SJSA1 (cell line): Measurements from ENCODE around the gene PLPPR5. TPM values are rescaled to one million over a fixed set of nuclear protein-coding genes. Genes with fewer than 3 reads are reported as not detected.
"Not testable (repeated sequence)": the region's sequence is repeated elsewhere in the genome, so short reads cannot be mapped to it uniquely, and the experiment has no call there.

Experiments
- DNase-seq, 2 experiments: peaks; one replicate each; pipeline ENCODE4 v3.0.0-alpha.2; 2015 to 2020; ENCODE audit warnings: low spot score in 2 of 2, low read depth in 1 of 2
- H3K27ac ChIP-seq: fragments of 250-450 bp; sonication (Bioruptor Pico); 2 replicates; pipeline ENCODE4 v1.5.1; 2020; ENCODE audit warnings: mild to moderate bottlenecking, moderate library complexity
- H3K27me3 ChIP-seq: fragments of 250-450 bp; sonication (Bioruptor Pico); replicated peaks from 2 replicates; pipeline ENCODE4 v1.5.1; 2020; ENCODE audit warnings: mild to moderate bottlenecking, moderate library complexity
- H3K36me3 ChIP-seq: fragments of 250-450 bp; sonication (Bioruptor Pico); 2 replicates; pipeline ENCODE4 v1.5.1; 2020; ENCODE audit warnings: mild to moderate bottlenecking
- H3K4me1 ChIP-seq: fragments of 250-450 bp; sonication (Bioruptor Pico); replicated peaks from 2 replicates; pipeline ENCODE4 v1.6.1; 2021; ENCODE audit warnings: mild to moderate bottlenecking
- H3K4me3 ChIP-seq: fragments of 250-450 bp; sonication (Bioruptor Pico); 2 replicates; pipeline ENCODE4 v1.5.1; 2020; ENCODE audit warnings: mild to moderate bottlenecking
- H3K9me3 ChIP-seq: fragments of 250-450 bp; sonication (Bioruptor Pico); replicated peaks from 2 replicates; pipeline ENCODE4 v1.5.1; 2020; ENCODE audit warnings: mild to moderate bottlenecking
- total RNA-seq: library from RNA; depleted of rRNA; stranded (reverse); fragments of >200 nt; shearing (Covaris generic); gene quantifications from 2 replicates; pipeline ENCODE4 v1.2.3, GENCODE V29; 2014

Gene PLPPR5
- total RNA-seq, 1 experiment from 2014 or later: not detected

DNA sequence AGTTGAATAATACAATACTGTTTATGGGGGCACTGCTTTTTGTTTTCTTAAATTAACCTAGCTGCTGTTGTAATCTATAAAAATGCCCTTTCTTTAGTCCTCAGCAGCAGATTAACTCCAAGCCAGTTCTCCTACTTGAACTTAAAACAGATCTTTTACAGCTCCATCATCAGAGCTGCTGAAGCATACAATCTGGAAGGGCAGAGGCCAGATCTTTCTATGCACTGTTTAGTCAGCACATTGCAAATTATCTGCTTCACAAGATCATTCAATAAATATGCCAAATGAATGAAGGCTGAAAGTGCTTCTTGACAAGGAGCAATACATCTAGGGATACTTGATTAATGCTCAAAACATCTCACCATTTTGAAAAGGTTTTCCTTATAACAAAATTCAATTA lies 115.8 kb downstream of the PLPPR5 start:
- Histone ChIP-seq H3K27me3 (no peaks in the 10 kb centered on the region), H3K4me1 (no peaks in the 10 kb centered on the region), H3K27ac (no peak overlapping the region), H3K9me3 (no peaks in the 10 kb centered on the region), H3K4me3 (no peak overlapping the region), H3K36me3 (no peaks in the 10 kb centered on the region)
- DNase-seq: no peak

DNA sequence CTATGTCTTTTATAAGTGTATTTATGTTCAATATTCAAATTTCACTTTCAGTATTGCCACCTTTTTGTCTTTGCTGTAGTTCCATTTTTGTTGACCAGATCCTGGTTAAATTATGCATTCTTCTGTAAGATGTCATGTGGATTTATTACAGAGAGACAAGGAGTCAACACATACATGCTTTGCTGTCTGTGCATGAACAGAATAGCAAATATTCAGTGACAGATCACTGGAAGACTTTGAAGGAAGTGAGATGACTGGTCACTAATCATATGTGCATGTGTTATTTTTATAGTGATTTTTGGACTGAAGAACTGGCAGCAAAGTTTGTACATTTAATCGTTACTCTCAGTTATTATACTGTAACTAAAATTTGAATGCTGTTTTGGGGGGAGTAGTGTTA lies 117.2 kb downstream of the PLPPR5 start:
- H3K4me3 ChIP-seq: no peak overlapping the region
- no peaks in the 10 kb centered on the region for H3K36me3 ChIP-seq
- DNase-seq: no peak
- no peaks in the 10 kb centered on the region for H3K27me3 ChIP-seq
- H3K4me1 ChIP-seq: no peaks in the 10 kb centered on the region
- H3K27ac ChIP-seq: no peak overlapping the region
- no peaks in the 10 kb centered on the region for H3K9me3 ChIP-seq

DNA sequence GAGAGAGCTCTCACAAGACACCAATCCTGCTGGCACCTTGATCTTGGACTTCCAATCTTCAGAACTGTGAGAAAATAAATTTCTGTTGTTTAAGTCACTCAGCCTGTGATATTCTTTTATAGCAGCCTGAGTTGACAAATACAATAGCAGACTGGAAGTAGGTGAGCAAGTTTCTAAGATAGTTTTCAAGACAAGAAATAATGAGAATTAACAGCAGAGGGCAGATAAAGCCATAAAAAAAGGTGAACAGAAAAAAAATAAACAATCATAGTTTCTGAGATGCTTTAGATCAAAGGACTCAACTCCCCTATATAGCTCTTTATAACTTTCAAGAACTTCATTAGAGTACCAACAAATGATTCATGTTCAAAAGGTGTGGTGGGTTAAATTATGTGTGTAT lies 119.8 kb downstream of the PLPPR5 start:
- Histone ChIP-seq H3K9me3 (no peaks in the 10 kb centered on the region), H3K27me3 (no peaks in the 10 kb centered on the region), H3K36me3 (no peaks in the 10 kb centered on the region), H3K27ac (no peak overlapping the region), H3K4me3 (no peak overlapping the region), H3K4me1 (no peaks in the 10 kb centered on the region)
- no peak for DNase-seq

DNA sequence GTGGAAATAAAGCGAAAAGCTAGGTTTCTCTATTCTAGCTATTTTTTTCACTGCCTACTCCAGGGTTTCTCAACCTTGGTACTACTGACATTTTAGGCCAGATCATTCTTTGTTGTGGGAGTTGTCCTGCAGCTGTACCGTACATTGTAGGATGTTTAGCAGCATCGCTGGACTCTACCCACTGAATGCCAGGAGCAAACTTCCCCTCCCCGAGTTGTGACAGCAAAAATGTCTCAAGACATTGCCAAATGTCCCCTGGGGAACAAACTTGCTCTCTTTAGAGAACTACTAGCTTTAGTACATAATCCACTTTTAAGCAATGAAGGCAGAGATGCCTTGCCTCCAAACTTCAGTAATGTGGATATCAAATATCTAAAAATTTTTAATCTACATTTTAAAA lies 122.8 kb downstream of the PLPPR5 start:
- no peaks in the 10 kb centered on the region for H3K4me1 ChIP-seq
- no peak for DNase-seq
- H3K4me3 ChIP-seq: no peak overlapping the region
- no peaks in the 10 kb centered on the region for H3K36me3 ChIP-seq
- no peak overlapping the region for H3K27ac ChIP-seq
- H3K9me3 ChIP-seq: no peaks in the 10 kb centered on the region
- H3K27me3 ChIP-seq: no peaks in the 10 kb centered on the region

DNA sequence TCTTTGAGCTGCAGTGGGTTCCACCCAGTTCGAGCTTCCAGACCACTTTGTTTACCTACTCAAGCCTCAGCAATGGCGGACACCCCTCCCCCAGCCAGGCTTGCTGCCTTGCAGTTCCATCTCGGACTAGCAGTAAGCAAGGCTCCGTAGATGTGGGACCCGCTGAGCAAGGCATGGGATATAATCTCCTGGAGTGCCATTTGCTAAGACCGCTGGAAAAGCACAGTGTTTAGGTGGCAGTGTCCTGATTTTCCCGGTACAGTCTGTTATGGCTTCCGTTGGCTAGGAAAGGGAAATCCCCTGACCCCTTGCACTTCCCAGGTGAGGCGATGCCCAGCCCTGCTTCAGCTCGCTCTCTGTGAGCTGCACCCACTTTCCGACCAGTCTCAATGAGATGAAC lies 123.4 kb downstream of the PLPPR5 start:
- H3K36me3 ChIP-seq, H3K4me3 ChIP-seq, H3K27ac ChIP-seq, H3K27me3 ChIP-seq, H3K9me3 ChIP-seq, H3K4me1 ChIP-seq, DNase-seq: not testable (repeated sequence)

DNA sequence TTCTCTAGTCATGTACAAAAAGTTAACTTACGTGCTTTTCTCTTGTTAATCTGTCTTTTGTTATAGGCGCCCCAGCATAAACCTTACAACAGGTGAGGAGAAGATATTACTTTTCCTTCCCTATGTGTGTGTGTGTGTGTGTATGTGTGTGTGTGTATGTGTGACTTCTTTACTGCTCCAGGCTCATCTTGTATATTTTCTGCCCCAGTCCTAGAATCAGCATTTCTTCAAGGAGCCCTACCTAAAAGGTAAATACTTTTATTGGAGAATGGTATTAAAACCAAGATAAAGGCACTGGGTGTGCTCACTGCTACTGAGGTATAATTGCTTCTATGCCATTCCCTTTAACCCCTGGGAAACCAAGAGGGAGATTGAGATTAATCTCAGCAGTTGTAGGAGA lies 129.8 kb downstream of the PLPPR5 start:
- H3K4me1 ChIP-seq: no peaks in the 10 kb centered on the region
- H3K27me3 ChIP-seq: no peaks in the 10 kb centered on the region
- no peaks in the 10 kb centered on the region for H3K9me3 ChIP-seq
- no peak overlapping the region for H3K4me3 ChIP-seq
- H3K27ac ChIP-seq: no peak overlapping the region
- DNase-seq: no peak
- no peaks in the 10 kb centered on the region for H3K36me3 ChIP-seq

DNA sequence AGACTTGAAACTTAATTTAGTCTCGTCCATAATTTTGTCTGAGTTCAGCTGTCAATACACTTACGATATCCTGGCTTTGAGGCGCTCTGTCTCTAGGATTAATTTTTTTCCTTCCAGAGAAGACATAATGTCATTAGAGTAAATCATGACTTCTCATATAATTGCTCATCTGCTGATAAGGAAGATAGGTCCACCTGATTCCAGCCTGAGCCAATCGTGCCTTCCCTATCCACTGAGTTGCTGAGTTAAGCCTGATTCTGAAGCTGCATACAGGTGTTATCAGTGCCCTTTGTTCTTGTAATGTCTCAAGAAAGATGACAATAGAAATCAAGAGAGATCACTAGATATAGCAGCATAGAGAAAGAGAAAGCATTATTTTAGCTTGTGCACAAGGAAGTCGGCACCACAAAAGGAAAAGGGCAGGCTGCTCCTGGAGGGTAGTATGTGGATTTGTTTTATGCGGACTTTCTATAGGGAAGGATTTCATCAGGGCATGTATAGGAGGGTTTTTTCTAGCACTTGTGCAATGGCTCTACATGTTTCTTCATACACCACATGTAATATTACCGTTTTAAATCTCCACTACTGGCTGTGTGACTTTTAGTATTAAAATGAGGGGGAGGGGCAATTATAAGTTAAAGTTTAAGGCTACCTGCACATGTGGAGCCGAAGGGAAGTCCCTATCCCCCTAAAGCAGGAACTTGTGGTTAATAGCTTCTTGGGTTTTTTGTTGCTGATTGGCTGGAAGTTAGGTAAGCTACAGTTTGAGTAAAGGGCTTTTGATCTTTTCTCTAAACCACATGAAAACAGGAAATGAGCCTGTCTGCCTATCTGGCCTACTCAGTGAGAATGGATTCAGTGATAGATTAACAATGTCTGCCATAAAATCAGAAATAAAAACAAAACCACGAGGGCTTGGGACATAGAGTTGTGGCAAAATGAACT lies 133.4 kb downstream of the PLPPR5 start:
- Histone ChIP-seq H3K27me3 (no peaks in the 10 kb centered on the region), H3K4me3 (no peak overlapping the region), H3K27ac (no peak overlapping the region), H3K9me3 (no peaks in the 10 kb centered on the region), H3K36me3 (no peaks in the 10 kb centered on the region), H3K4me1 (no peaks in the 10 kb centered on the region)
- no peak for DNase-seq

DNA sequence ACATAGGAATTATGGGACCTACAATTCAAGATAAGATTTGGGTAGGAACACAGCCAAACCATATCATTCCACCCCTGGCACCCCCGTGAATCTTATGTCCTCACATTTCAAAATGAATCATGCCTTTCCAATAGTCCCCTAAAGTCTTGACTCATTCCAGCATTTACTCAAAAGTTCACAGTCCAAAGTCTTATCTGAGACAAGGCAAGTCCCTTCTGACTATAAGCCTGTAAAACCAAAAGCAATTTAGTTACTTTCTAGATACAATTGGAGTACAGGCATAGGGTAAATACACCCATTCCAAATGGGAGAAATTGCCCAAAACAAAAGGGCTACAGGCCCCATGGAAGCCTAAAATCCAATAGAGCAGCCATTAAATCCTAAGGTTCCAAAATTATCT lies 138.9 kb downstream of the PLPPR5 start:
- no peak for DNase-seq
- H3K36me3 ChIP-seq: no peaks in the 10 kb centered on the region
- H3K27ac ChIP-seq: no peak overlapping the region
- H3K9me3 ChIP-seq: no peaks in the 10 kb centered on the region
- no peak overlapping the region for H3K4me3 ChIP-seq
- no peaks in the 10 kb centered on the region for H3K4me1 ChIP-seq
- H3K27me3 ChIP-seq: no peaks in the 10 kb centered on the region

DNA sequence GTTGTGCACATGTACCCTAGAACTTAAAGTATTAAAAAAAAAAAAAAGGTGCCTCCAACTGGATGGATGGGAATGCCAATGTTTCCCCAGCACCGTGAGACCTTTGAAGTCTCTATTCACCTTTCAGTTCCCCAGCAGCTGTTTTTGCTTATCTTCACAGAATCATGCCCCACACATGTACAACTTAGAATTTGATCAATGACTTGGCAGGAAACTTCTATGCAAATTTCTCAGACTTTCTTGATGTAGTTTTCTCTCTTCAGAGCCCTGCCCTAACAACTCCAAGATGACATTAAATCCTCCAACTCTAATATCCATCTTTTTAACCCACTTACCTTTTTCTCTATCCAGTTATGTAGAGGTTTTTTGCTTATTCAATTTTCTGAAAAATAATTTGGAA lies 144.3 kb downstream of the PLPPR5 start:
- H3K27ac ChIP-seq: no peak overlapping the region
- H3K4me1 ChIP-seq: no peaks in the 10 kb centered on the region
- no peak overlapping the region for H3K4me3 ChIP-seq
- no peak for DNase-seq
- H3K36me3 ChIP-seq: no peaks in the 10 kb centered on the region
- H3K9me3 ChIP-seq: no peaks in the 10 kb centered on the region
- no peaks in the 10 kb centered on the region for H3K27me3 ChIP-seq

DNA sequence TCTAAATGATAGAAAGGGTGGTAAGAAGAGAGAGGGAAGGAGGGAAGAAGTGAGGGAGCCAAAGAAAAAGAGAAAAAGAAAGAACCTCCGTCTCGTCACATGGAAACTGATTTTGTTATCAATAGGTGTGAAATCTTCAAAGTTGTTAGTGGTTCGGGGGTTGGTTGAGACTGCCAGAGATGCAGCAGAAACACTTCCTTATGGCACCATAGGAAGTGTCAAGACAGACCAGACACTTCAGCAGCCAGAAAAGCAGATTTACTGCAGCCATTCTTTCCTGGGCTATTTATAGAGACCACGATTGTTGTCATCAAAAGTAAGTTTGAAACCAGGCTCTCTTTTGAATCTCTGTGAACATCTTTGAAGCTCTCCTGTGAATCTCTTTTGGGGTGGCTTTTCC lies 150.5 kb downstream of the PLPPR5 start:
- no peak for DNase-seq
- Histone ChIP-seq H3K9me3 (no peaks in the 10 kb centered on the region), H3K27me3 (no peaks in the 10 kb centered on the region), H3K27ac (no peak overlapping the region), H3K4me1 (no peaks in the 10 kb centered on the region), H3K4me3 (no peak overlapping the region), H3K36me3 (no peaks in the 10 kb centered on the region)

DNA sequence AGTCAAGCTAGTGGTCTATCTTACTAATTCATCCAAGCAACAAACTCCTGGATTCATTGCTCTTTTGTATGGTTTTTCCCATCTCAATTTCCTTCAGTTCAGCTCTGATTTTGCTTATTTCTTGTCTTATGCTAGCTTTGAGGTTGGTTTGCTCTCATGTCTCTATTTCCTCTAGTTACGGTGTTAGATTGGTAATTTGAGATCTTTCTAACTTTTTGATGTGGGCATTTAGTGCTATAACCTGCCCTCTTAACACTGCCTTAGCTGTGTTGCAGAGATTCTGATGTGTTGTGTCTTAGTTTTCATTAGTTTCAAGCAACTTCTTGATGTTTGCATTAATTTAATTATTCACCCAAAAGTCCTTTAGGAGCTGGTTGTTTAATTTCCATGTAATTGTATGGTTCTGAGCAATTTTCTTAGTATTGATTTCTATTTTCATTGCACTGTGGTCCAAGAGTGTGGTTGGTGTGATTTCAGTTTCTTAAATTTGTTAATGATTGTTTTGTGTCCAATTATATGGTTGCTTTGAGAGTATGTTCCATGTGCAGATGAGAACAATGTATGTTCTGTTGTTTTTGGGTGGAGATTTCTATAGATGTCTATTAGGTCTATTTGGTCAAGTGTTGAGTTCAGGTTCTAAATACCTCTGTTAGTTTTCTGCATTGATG lies 154.6 kb downstream of the PLPPR5 start:
- H3K36me3 ChIP-seq: no peaks in the 10 kb centered on the region
- H3K9me3 ChIP-seq: no peaks in the 10 kb centered on the region
- H3K27me3 ChIP-seq: no peaks in the 10 kb centered on the region
- H3K4me3 ChIP-seq: no peak overlapping the region
- H3K27ac ChIP-seq: no peak overlapping the region
- DNase-seq: no peak
- no peaks in the 10 kb centered on the region for H3K4me1 ChIP-seq

DNA sequence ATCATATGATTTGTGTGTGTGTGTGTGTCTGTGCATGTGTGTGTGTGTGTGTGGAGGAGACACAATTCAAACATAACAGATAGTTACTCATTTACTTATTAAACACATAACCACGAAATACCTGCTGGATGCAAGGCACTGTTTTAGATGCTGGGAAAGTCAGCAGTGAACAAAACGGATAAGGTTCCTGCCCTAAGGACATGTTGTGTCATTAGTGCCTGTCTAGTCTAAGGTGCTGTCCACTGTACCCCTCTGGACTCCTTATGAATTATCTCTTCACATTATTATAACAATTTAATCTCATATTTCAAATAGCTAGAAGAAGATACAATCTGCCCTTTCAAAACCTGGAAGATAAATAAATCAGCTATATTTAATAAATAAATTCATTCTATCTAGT lies 162.4 kb downstream of the PLPPR5 start:
- no peak for DNase-seq
- Histone ChIP-seq H3K27ac (no peak overlapping the region), H3K36me3 (no peaks in the 10 kb centered on the region), H3K4me1 (no peaks in the 10 kb centered on the region), H3K4me3 (no peak overlapping the region), H3K9me3 (no peaks in the 10 kb centered on the region), H3K27me3 (no peaks in the 10 kb centered on the region)
